ENCODE measurements around the gene ALDH1L1.

DNA sequence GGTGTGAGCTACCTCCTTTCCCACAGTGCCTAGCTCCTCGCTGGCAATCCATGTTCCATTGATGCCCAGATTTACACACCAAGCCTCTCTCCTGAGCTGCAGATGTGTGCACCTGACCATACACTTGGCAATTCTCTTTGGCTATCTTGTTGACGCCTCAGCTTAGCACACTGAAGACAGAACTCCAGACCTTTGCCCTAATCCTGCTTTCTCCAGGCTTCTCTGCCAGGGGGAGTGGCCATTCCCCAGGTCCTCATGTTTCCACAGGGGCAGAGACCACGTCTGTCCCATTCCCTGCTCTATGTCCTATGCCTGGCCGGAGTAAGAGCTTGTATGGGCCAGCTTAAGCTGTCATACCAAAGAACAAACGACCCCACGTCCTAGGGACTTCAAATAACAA, 30.2 kb upstream of the ALDH1L1 start:
- TF ChIP-seq, protein P1, sequence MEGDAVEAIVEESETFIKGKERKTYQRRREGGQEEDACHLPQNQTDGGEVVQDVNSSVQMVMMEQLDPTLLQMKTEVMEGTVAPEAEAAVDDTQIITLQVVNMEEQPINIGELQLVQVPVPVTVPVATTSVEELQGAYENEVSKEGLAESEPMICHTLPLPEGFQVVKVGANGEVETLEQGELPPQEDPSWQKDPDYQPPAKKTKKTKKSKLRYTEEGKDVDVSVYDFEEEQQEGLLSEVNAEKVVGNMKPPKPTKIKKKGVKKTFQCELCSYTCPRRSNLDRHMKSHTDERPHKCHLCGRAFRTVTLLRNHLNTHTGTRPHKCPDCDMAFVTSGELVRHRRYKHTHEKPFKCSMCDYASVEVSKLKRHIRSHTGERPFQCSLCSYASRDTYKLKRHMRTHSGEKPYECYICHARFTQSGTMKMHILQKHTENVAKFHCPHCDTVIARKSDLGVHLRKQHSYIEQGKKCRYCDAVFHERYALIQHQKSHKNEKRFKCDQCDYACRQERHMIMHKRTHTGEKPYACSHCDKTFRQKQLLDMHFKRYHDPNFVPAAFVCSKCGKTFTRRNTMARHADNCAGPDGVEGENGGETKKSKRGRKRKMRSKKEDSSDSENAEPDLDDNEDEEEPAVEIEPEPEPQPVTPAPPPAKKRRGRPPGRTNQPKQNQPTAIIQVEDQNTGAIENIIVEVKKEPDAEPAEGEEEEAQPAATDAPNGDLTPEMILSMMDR (conservative IDR thresholded peaks at IDR 0.05; ENCODE audit: low read depth, low read length), result no peak
- TF ChIP-seq EZH2phosphoT487 (IDR thresholded peaks at IDR 0.05; ENCODE audit: borderline replicate concordance, low read length), result no peak

Measured in PC-3 (cell line).